ENCODE results near the gene NECTIN4.

GRCh38 chr1:161021165-161021969 is 68.0 kb downstream of the NECTIN4 start:
- TF ChIP-seq CTCF (IDR thresholded peaks at IDR 0.05) (no peak), RCOR1 (IDR thresholded peaks at IDR 0.05; ENCODE audit: low read length) (no peak), EZH2phosphoT487 (IDR thresholded peaks at IDR 0.05; ENCODE audit: borderline replicate concordance, low read depth) (no peak), FOXM1 (IDR thresholded peaks at IDR 0.05; ENCODE audit: low read depth) (no peak), ELF1 (IDR thresholded peaks at IDR 0.05) (no peak)

Data from SK-N-SH (cell line).